ENCODE data around the gene MSMB. TPM values are rescaled to one million over a fixed set of nuclear protein-coding genes. Genes with fewer than 3 reads are reported as not detected.

The MSMB gene
- total RNA-seq, 1 experiment from 2014 or later, result not detected

GRCh38 chr10:46055771-46056170 is 9.7 kb upstream of the MSMB start:
- TF ChIP-seq NR2C2 (CRISPR knock-in tag; IDR thresholded peaks at IDR 0.05) (no peak), KAT7 (CRISPR knock-in tag; IDR thresholded peaks at IDR 0.05; ENCODE audit: borderline replicate concordance) (no peak), ZNF138 (CRISPR knock-in tag; conservative IDR thresholded peaks at IDR 0.05) (no peak), CREM (CRISPR knock-in tag; IDR thresholded peaks at IDR 0.05) (no peak), JUN (CRISPR knock-in tag; IDR thresholded peaks at IDR 0.05) (no peak), FOXK1 (CRISPR knock-in tag; IDR thresholded peaks at IDR 0.05) (no peak), AR (CRISPR knock-in tag; IDR thresholded peaks at IDR 0.05) (no peak), SMAD4 (CRISPR knock-in tag; IDR thresholded peaks at IDR 0.05) (no peak), RORB (CRISPR knock-in tag; IDR thresholded peaks at IDR 0.05) (no peak), SOX15 (CRISPR knock-in tag; IDR thresholded peaks at IDR 0.05) (no peak), ZNF219 (CRISPR knock-in tag; IDR thresholded peaks at IDR 0.05; ENCODE audit: borderline replicate concordance) (no peak), HMGXB4 (CRISPR knock-in tag; IDR thresholded peaks at IDR 0.05) (no peak), ZNF423 (CRISPR knock-in tag; IDR thresholded peaks at IDR 0.05) (no peak), CBFB (CRISPR knock-in tag; IDR thresholded peaks at IDR 0.05; ENCODE audit: low read depth) (no peak), IRF2 (CRISPR knock-in tag; IDR thresholded peaks at IDR 0.05; ENCODE audit: borderline replicate concordance, low read depth) (no peak), E2F4 (CRISPR knock-in tag; IDR thresholded peaks at IDR 0.05; ENCODE audit: borderline replicate concordance, low read depth) (no peak), STAT6 (CRISPR knock-in tag; conservative IDR thresholded peaks at IDR 0.05; ENCODE audit: low read depth) (no peak)
- TF ChIP-seq, protein P1, sequence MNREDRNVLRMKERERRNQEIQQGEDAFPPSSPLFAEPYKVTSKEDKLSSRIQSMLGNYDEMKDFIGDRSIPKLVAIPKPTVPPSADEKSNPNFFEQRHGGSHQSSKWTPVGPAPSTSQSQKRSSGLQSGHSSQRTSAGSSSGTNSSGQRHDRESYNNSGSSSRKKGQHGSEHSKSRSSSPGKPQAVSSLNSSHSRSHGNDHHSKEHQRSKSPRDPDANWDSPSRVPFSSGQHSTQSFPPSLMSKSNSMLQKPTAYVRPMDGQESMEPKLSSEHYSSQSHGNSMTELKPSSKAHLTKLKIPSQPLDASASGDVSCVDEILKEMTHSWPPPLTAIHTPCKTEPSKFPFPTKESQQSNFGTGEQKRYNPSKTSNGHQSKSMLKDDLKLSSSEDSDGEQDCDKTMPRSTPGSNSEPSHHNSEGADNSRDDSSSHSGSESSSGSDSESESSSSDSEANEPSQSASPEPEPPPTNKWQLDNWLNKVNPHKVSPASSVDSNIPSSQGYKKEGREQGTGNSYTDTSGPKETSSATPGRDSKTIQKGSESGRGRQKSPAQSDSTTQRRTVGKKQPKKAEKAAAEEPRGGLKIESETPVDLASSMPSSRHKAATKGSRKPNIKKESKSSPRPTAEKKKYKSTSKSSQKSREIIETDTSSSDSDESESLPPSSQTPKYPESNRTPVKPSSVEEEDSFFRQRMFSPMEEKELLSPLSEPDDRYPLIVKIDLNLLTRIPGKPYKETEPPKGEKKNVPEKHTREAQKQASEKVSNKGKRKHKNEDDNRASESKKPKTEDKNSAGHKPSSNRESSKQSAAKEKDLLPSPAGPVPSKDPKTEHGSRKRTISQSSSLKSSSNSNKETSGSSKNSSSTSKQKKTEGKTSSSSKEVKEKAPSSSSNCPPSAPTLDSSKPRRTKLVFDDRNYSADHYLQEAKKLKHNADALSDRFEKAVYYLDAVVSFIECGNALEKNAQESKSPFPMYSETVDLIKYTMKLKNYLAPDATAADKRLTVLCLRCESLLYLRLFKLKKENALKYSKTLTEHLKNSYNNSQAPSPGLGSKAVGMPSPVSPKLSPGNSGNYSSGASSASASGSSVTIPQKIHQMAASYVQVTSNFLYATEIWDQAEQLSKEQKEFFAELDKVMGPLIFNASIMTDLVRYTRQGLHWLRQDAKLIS (CRISPR knock-in tag; IDR thresholded peaks at IDR 0.05; ENCODE audit: borderline replicate concordance), result no peak
- TF ChIP-seq, protein P2, sequence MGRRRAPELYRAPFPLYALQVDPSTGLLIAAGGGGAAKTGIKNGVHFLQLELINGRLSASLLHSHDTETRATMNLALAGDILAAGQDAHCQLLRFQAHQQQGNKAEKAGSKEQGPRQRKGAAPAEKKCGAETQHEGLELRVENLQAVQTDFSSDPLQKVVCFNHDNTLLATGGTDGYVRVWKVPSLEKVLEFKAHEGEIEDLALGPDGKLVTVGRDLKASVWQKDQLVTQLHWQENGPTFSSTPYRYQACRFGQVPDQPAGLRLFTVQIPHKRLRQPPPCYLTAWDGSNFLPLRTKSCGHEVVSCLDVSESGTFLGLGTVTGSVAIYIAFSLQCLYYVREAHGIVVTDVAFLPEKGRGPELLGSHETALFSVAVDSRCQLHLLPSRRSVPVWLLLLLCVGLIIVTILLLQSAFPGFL (CRISPR knock-in tag; IDR thresholded peaks at IDR 0.05; ENCODE audit: borderline replicate concordance), result no peak
- CTCF ChIA-PET, result no interaction called here
- DNase-seq (ENCODE audit: low spot score), result no peak
- POLR2A ChIA-PET, result no interaction called here
- Mint-ChIP-seq H3K9me3 (peaks cover 10% of the 10 kb centered on the region), H3K4me1 (peaks cover 37% of the 10 kb centered on the region), H3K36me3 (no peaks in the 10 kb centered on the region), H3K27me3 (ENCODE audit: low read depth) (no peaks in the 10 kb centered on the region; the same call in 1 of the 2 replicates), H3K27ac (no peak overlapping the region), H3K4me3 (no peak overlapping the region)
- ATAC-seq, result no peak
